SK-N-SH (cell line): ENCODE data around the gene SH3PXD2A. TPM values are rescaled to one million over a fixed set of nuclear protein-coding genes. Genes with fewer than 3 reads are reported as not detected.
A peak's percentile ranks its signal among the peaks of the same experiment; 100 is the strongest.

Source experiments
- CTCF ChIA-PET: fragments of 300-600, 350-600 bp; formaldehyde crosslinking; extraction: SDS; loops from one replicate; lab custom pipeline; 2021; lab: Yijun Ruan, JAX
- POLR2A ChIA-PET: fragments of 350-600 bp; sonication (Branson Sonifier 250); formaldehyde crosslinking; extraction: SDS; loops from one replicate; lab custom pipeline; 2020; ENCODE audit warnings: antibody characterized with exemption, inconsistent platforms; lab: Yijun Ruan, JAX
- DNase-seq: peaks from one replicate; pipeline ENCODE4 v3.0.0; 2012
- H2AFZ ChIP-seq: fragments of 200-600 bp; sonication (generic); 2 replicates; pipeline ENCODE4 v1.8.1; 2016; ENCODE audit warnings: antibody characterized with exemption, mild to moderate bottlenecking, low read depth
- H3F3A ChIP-seq: fragments of 200-600 bp; sonication (generic); replicated peaks from 2 replicates; pipeline ENCODE3; 2016; ENCODE audit warnings: antibody characterized with exemption, mild to moderate bottlenecking; ENCODE audit not compliant: insufficient read depth
- H3K27ac ChIP-seq, 2 experiments: fragments of 200-500 bp in 1 of 2; fragments of 200-600 bp in 1 of 2; sonication (Bioruptor generic) in 1 of 2; sonication (generic), shearing (Covaris generic) in 1 of 2; 2 replicates each; pipeline versions ENCODE4 v1.5.1 to v1.6.1; 2014 to 2016; ENCODE audit warnings: low read depth in 2 of 2, inconsistent platforms in 1 of 2, low read length in 1 of 2, mild to moderate bottlenecking in 1 of 2, mixed read lengths in 1 of 2
- H3K27me3 ChIP-seq: fragments of 200-600 bp; sonication (generic), shearing (Covaris generic); 2 replicates; pipeline ENCODE4 v1.6.1; 2016; ENCODE audit warnings: mixed run types; ENCODE audit not compliant: insufficient read depth
- H3K36me3 ChIP-seq, 2 experiments: fragments of 200-500 bp in 1 of 2; fragments of 200-600 bp in 1 of 2; sonication (Bioruptor generic) in 1 of 2; sonication (generic) in 1 of 2; replicated peaks in 1 of 2; 2 replicates each; pipeline versions ENCODE3 to v1.5.1; 2014 to 2016; ENCODE audit warnings: low read length in 1 of 2, mild to moderate bottlenecking in 1 of 2; ENCODE audit not compliant: insufficient read depth in 2 of 2, control insufficient read depth in 1 of 2
- H3K4me1 ChIP-seq, 2 experiments: fragments of 200-500 bp in 1 of 2; fragments of 200-600 bp in 1 of 2; sonication (Bioruptor generic) in 1 of 2; sonication (generic), shearing (Covaris generic) in 1 of 2; 2 replicates each; pipeline versions ENCODE4 v1.5.1 to v1.6.1; 2014 to 2016; ENCODE audit warnings: low read depth in 1 of 2, low read length in 1 of 2, mixed run types in 1 of 2; ENCODE audit not compliant: insufficient read depth in 2 of 2, control insufficient read depth in 1 of 2
- H3K4me2 ChIP-seq: fragments of 200-600 bp; sonication (generic), shearing (Covaris generic); 2 replicates; pipeline ENCODE4 v1.6.1; 2017; ENCODE audit warnings: mixed run types
- H3K4me3 ChIP-seq, 2 experiments: fragments of 200-500 bp in 1 of 2; fragments of 200-600 bp in 1 of 2; sonication (Bioruptor generic) in 1 of 2; sonication (generic), shearing (Covaris generic) in 1 of 2; 2 replicates each; pipeline versions ENCODE4 v1.5.1 to v1.8.1; 2014 to 2016; ENCODE audit warnings: low read depth in 2 of 2, inconsistent platforms in 1 of 2, low read length in 1 of 2, mild to moderate bottlenecking in 1 of 2, mixed read lengths in 1 of 2, moderate library complexity in 1 of 2
- H3K79me2 ChIP-seq: fragments of 200-600 bp; sonication (generic); 2 replicates; pipeline ENCODE4 v1.8.1; 2017; ENCODE audit warnings: mild to moderate bottlenecking; ENCODE audit not compliant: insufficient read depth
- H3K9ac ChIP-seq: fragments of 200-600 bp; sonication (generic); 2 replicates; pipeline ENCODE4 v1.6.1; 2017; ENCODE audit warnings: mixed run types
- H3K9me2 ChIP-seq: fragments of 200-600 bp; sonication (generic); 2 replicates; pipeline ENCODE4 v1.6.1; 2017; ENCODE audit warnings: mixed run types
- H3K9me3 ChIP-seq: fragments of 200-600 bp; sonication (generic); 2 replicates; pipeline ENCODE4 v1.6.1; 2017; ENCODE audit warnings: mixed run types, mild to moderate bottlenecking, moderate library complexity
- H4K20me1 ChIP-seq: fragments of 200-600 bp; sonication (generic); 2 replicates; pipeline ENCODE4 v1.6.1; 2017; ENCODE audit warnings: mild to moderate bottlenecking, mixed run types; ENCODE audit not compliant: insufficient read depth
- CHD2 ChIP-seq: fragments of 150-350 bp; IDR thresholded peaks from 2 replicates; pipeline ENCODE4 v1.6.1; 2018; ENCODE audit warnings: low read length; ENCODE audit not compliant: partially characterized antibody
- EP300 ChIP-seq, 2 experiments: IDR thresholded peaks; 2 replicates each; pipeline versions ENCODE4 v1.4.0 to v1.6.1; 2012; ENCODE audit warnings: borderline replicate concordance in 1 of 2, low read depth in 1 of 2, low read length in 1 of 2
- FOXJ3 ChIP-seq: sonication (generic); formaldehyde crosslinking; IDR thresholded peaks from 2 replicates; pipeline ENCODE4 v1.5.1; 2020; ENCODE audit warnings: mild to moderate bottlenecking, missing genetic modification reagents
- GABPA ChIP-seq: IDR thresholded peaks from 2 replicates; pipeline ENCODE4 v1.4.0; 2012; ENCODE audit warnings: low read depth, mild to moderate bottlenecking
- GATA2 ChIP-seq: sonication (generic); formaldehyde crosslinking; IDR thresholded peaks from 2 replicates; pipeline ENCODE4 v1.5.0; 2020; ENCODE audit warnings: mild to moderate bottlenecking, missing genetic modification reagents
- IRF3 ChIP-seq: fragments of 150-350 bp; IDR thresholded peaks from 2 replicates; pipeline ENCODE4 v1.6.1; 2016; ENCODE audit warnings: mild to moderate bottlenecking, low read depth, low read length
- MEF2A ChIP-seq: IDR thresholded peaks from 2 replicates; pipeline ENCODE4 v1.4.0; 2012; ENCODE audit warnings: low read depth, borderline replicate concordance
- MXI1 ChIP-seq: IDR thresholded peaks from 2 replicates; pipeline ENCODE4 v1.6.1; 2012; ENCODE audit warnings: mild to moderate bottlenecking, low read depth, low read length, improper control_type of control experiment
- NRF1 ChIP-seq: IDR thresholded peaks from 2 replicates; pipeline ENCODE4 v1.6.1; 2012; ENCODE audit warnings: low read depth, mild to moderate bottlenecking, low read length
- POLR2AphosphoS5 ChIP-seq: IDR thresholded peaks from 2 replicates; pipeline ENCODE4 v1.6.1; 2012; ENCODE audit warnings: low read depth, low read length
- RAD21 ChIP-seq: IDR thresholded peaks from 2 replicates; pipeline ENCODE4 v1.6.1; 2012; ENCODE audit warnings: mild to moderate bottlenecking, low read length
- SIN3A ChIP-seq: IDR thresholded peaks from 2 replicates; pipeline ENCODE4 v1.6.1; 2012; ENCODE audit warnings: low read depth, mild to moderate bottlenecking, low read length, moderate library complexity, borderline replicate concordance
- SMC3 ChIP-seq: IDR thresholded peaks from 2 replicates; pipeline ENCODE4 v1.6.1; 2012; ENCODE audit warnings: low read depth, low read length, improper control_type of control experiment
- TAF1 ChIP-seq: IDR thresholded peaks from 2 replicates; pipeline ENCODE4 v1.6.1; 2012; ENCODE audit warnings: low read depth, mild to moderate bottlenecking, low read length, moderate library complexity, borderline replicate concordance
- WGBS: methylation state at CpG from one replicate; pipeline ENCODE4 v1.1.6; 2017; ENCODE audit warnings: low lambda C conversion rate; 5-methylcytosine and 5-hydroxymethylcytosine counted together
- polyA plus RNA-seq, 3 experiments: library from polyadenylated mRNA; depleted of rRNA; stranded (reverse); fragments of >200 nt; gene quantifications; 2 replicates each; pipeline ENCODE4 v1.2.3, GENCODE V29; 2012

The SH3PXD2A gene
- polyA plus RNA-seq, 1 of the 3 experiments (the other 2 are of a cell fraction) = 2.5 TPM

GRCh38 chr10:103763374-103764202 lies 91.8 kb downstream of the SH3PXD2A start:
- H3K9me3 ChIP-seq = no peaks in the 10 kb centered on the region
- CTCF ChIA-PET = interaction anchor here (0.8 to 5.3 kb wide), 8 partner anchors 10 to 122 kb away, joined by 3 to 40 read pairs (median 4); no protein-coding TSS in a partner anchor
- WGBS = 89% methylated on average over 6 of the region's 7 CpGs
- H3K4me1 ChIP-seq = peaks cover 45 to 67% of the 10 kb centered on the region in 2 experiments; a peak in 3 of 4 replicates
- H3F3A ChIP-seq = peaks cover 7% of the 10 kb centered on the region
- H3K9ac ChIP-seq = 0 out of 2 replicates have a peak overlapping the region, but pooled peaks have one; percentile 22
- H3K4me2 ChIP-seq = peak overlapping the region; percentile 18; the same call in 1 of the 2 replicates
- H2AFZ ChIP-seq = no peak overlapping the region
- H3K27ac ChIP-seq = peak overlapping the region in 1 of 2 experiments; percentile 75; a peak in 2 of 4 replicates
- TF ChIP-seq RAD21 (no peak), GATA2 (no peak), CHD2 (no peak), POLR2AphosphoS5 (no peak), MXI1 (no peak), SMC3 (no peak)
- TF ChIP-seq, all 33 proteins: peak for 0
- Histone ChIP-seq H3K79me2 (peaks cover 10% of the 10 kb centered on the region; the same call in 1 of the 2 replicates), H3K4me3 (no peak overlapping the region), H4K20me1 (no peaks in the 10 kb centered on the region), H3K27me3 (no peaks in the 10 kb centered on the region), H3K36me3 (no peaks in the 10 kb centered on the region), H3K9me2 (no peaks in the 10 kb centered on the region)
- POLR2A ChIA-PET = no interaction called here
- no peak for DNase-seq

- peak overlapping the region in 1 of 2 experiments; percentile 75; a peak in 3 of 4 replicates for H3K27ac ChIP-seq
- peaks cover 46 to 72% of the 10 kb centered on the region in 2 experiments; a peak in 3 of 4 replicates for H3K4me1 ChIP-seq
- H3K4me3 ChIP-seq = no peak overlapping the region
- no peaks in the 10 kb centered on the region for H3K36me3 ChIP-seq
- peaks cover 10% of the 10 kb centered on the region; the same call in 1 of the 2 replicates for H3K79me2 ChIP-seq
- H3K4me2 ChIP-seq = peak overlapping the region; percentile 18; the same call in 1 of the 2 replicates
- ChIA-PET POLR2A (no interaction called here), CTCF (interaction anchor here (1.3 to 5.3 kb wide), 2 partner anchors 9 to 52 kb away, joined by 3 to 40 read pairs; no protein-coding TSS in a partner anchor)
- H3K9ac ChIP-seq = no peak overlapping the region
- DNase-seq = no peak
- no peak for TF ChIP-seq NRF1
- TF ChIP-seq MEF2A = no peak
- TF ChIP-seq GABPA = no peak
- TF ChIP-seq SIN3A = no peak
- TF ChIP-seq FOXJ3 (CRISPR knock-in tag) = no peak
- no peak for TF ChIP-seq TAF1
- TF ChIP-seq IRF3 = no peak
- TF ChIP-seq MXI1 = no peak
- no peak for TF ChIP-seq CHD2
- no peak for TF ChIP-seq EP300 (IDR thresholded peaks at IDR 0.05; ENCODE audit: borderline replicate concordance in 1 of 2, low read depth in 1 of 2, low read length in 1 of 2)
- no peak for TF ChIP-seq RAD21
- TF ChIP-seq, all 33 proteins: peak for 0
- Histone ChIP-seq H4K20me1 (no peaks in the 10 kb centered on the region), H2AFZ (no peak overlapping the region), H3K27me3 (no peaks in the 10 kb centered on the region), H3F3A (peaks cover 14% of the 10 kb centered on the region), H3K9me3 (no peaks in the 10 kb centered on the region), H3K9me2 (no peaks in the 10 kb centered on the region)
- 95% methylated on average over 2 of the region's 2 CpGs for WGBS
Measured at GRCh38 chr10:103762916-103763315, 92.5 kb downstream of the SH3PXD2A start.
